K562 (cell line): ENCODE results near the gene USP28. TPM values are rescaled to one million over a fixed set of nuclear protein-coding genes. Genes with fewer than 3 reads are reported as not detected.

ENCODE experiments used
- ARID2 ChIP-seq: fragments of 450-650 bp; IDR thresholded peaks from 2 replicates; pipeline ENCODE4 v1.6.1; 2017; ENCODE audit warnings: antibody characterized with exemption, mild to moderate bottlenecking
- EGR1 ChIP-seq: fragments of 450-650 bp; conservative IDR thresholded peaks from 2 replicates; pipeline ENCODE4 v1.6.1; 2017; ENCODE audit warnings: mild to moderate bottlenecking
- NCOA2 ChIP-seq, 2 experiments: fragments of 450-650 bp; IDR thresholded peaks; 2 replicates each; pipeline ENCODE4 v1.6.1; 2018; ENCODE audit warnings: mild to moderate bottlenecking in 2 of 2, moderate library complexity in 1 of 2; ENCODE audit not compliant: partially characterized antibody in 2 of 2
- TCFL5 ChIP-seq: fragments of 250-450 bp; sonication (Bioruptor Pico); conservative IDR thresholded peaks from 2 replicates; pipeline ENCODE4 v1.6.1; 2021; ENCODE audit warnings: mild to moderate bottlenecking, moderate library complexity, matching md5 sums
- XRCC5 ChIP-seq: fragments of 200-400 bp; formaldehyde crosslinking; IDR thresholded peaks from 2 replicates; pipeline ENCODE4 v1.6.1; 2017; ENCODE audit warnings: low read depth, mild to moderate bottlenecking, low read length
- ZBTB8A ChIP-seq: fragments of 450-650 bp; IDR thresholded peaks from 2 replicates; pipeline ENCODE4 v1.6.1; 2018; ENCODE audit warnings: mild to moderate bottlenecking, moderate library complexity; ENCODE audit not compliant: partially characterized antibody
- ZNF140 ChIP-seq: fragments of 250-450 bp; sonication (Bioruptor Pico); IDR thresholded peaks from 2 replicates; pipeline ENCODE4 v1.8.0; 2021; ENCODE audit warnings: moderate library complexity, mild to moderate bottlenecking, inconsistent platforms
- ZNF507 ChIP-seq: conservative IDR thresholded peaks from 2 replicates; pipeline ENCODE4 v1.6.1; 2017; ENCODE audit warnings: missing genetic modification characterization, missing compliant biosample characterization
- ZNF707 ChIP-seq: fragments of 250-450 bp; sonication (Bioruptor Pico); conservative IDR thresholded peaks from 2 replicates; pipeline ENCODE4 v1.8.0; 2022; ENCODE audit warnings: inconsistent platforms, mild to moderate bottlenecking, moderate library complexity
- ZNF780A ChIP-seq: fragments of 250-450 bp; sonication (Bioruptor Pico); IDR thresholded peaks from 2 replicates; pipeline ENCODE4 v1.5.0; 2021; ENCODE audit warnings: mild to moderate bottlenecking
- polyA plus RNA-seq, 8 experiments: library from polyadenylated mRNA; depleted of rRNA in 4 of 8; stranded (reverse) in 5 of 8; unstranded in 3 of 8; fragments of >200 nt; fragmentation: Nextera tagmentation in 2 of 8; fragmentation: Illumina TruSeq in 1 of 8; extraction: Ambion mirVana in 2 of 8; extraction: Trizol in 1 of 8; gene quantifications; 2 replicates each; pipeline versions ENCODE4 v1.2.1 to v1.2.3, GENCODE V29; 2011 to 2014; ENCODE audit warnings: inconsistent platforms in 1 of 8, missing spikeins in 1 of 8
- total RNA-seq, 7 experiments: library from RNA; depleted of rRNA in 6 of 7; stranded (reverse); fragments of >200 nt in 6 of 7; fragmentation: Illumina TruSeq in 2 of 7; extraction: Trizol in 2 of 7; gene quantifications; 2 replicates each; pipeline versions ENCODE4 v1.2.1 to v1.2.3, GENCODE V29; 2011 to 2021; ENCODE audit warnings: low replicate concordance in 1 of 7
- TF ChIP-seq, protein P1 (sequence below): fragments of 200-600 bp; sonication (generic); IDR thresholded peaks from one replicate; pipeline ENCODE4 v1.6.1; 2012; ENCODE audit warnings: mild to moderate bottlenecking, low read depth, low read length, inconsistent platforms
- TF ChIP-seq, protein P2 (sequence below): fragments of 250-450 bp; sonication (Bioruptor Pico); IDR thresholded peaks from 2 replicates; pipeline ENCODE4 v1.4.0; 2020; ENCODE audit warnings: borderline replicate concordance
- TF ChIP-seq, protein P3 (sequence below): fragments of 250-450 bp; sonication (Bioruptor Pico); IDR thresholded peaks from 2 replicates; pipeline ENCODE4 v1.5.0; 2020; ENCODE audit warnings: mild to moderate bottlenecking, borderline replicate concordance

USP28 gene
- total and polyA plus RNA-seq, 9 of the 15 experiments (the other 6 are each of a cell fraction or from before 2014, with no cell fraction given) = 3.7 to 42.7 (median 20.3) TPM

DNA sequence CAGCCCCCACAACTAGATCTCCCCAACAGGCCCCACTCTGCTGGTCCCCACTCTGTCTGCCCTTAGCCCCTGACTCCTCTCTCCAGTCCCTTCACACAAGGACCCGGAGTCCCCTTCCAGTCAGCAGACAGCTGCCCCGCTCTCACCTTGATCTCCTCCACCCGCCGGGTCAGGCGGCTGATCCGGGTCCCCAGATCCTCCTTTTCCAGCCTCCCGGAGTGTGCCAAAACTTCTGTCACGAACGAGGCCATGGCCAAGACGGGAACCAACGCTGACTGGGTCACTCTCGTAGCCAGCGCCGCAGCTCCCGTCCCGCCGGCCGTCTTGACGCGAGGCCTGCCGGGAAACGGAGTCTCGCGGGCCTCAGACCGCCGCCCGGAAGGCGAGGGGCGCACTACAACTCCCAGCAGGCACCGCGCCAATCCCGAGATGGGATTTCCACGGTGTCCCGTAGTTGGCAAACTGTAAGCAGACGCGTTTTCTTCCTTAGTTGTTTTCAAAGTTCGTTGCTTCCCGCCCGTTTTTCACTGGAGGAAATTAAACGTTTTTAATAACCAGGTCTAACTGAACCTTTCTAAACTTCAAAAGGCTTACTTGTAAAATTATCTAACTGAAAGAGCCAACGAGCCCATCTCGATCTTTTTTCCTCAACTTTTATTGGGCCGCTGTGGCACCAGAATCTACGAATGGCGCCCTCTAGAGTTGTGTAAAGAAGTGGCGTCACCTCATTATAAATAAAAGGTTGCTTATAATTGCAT lies 101.8 kb downstream of the USP28 start, which contains the start of gene ZW10 (continued):
- TF ChIP-seq, protein P1, sequence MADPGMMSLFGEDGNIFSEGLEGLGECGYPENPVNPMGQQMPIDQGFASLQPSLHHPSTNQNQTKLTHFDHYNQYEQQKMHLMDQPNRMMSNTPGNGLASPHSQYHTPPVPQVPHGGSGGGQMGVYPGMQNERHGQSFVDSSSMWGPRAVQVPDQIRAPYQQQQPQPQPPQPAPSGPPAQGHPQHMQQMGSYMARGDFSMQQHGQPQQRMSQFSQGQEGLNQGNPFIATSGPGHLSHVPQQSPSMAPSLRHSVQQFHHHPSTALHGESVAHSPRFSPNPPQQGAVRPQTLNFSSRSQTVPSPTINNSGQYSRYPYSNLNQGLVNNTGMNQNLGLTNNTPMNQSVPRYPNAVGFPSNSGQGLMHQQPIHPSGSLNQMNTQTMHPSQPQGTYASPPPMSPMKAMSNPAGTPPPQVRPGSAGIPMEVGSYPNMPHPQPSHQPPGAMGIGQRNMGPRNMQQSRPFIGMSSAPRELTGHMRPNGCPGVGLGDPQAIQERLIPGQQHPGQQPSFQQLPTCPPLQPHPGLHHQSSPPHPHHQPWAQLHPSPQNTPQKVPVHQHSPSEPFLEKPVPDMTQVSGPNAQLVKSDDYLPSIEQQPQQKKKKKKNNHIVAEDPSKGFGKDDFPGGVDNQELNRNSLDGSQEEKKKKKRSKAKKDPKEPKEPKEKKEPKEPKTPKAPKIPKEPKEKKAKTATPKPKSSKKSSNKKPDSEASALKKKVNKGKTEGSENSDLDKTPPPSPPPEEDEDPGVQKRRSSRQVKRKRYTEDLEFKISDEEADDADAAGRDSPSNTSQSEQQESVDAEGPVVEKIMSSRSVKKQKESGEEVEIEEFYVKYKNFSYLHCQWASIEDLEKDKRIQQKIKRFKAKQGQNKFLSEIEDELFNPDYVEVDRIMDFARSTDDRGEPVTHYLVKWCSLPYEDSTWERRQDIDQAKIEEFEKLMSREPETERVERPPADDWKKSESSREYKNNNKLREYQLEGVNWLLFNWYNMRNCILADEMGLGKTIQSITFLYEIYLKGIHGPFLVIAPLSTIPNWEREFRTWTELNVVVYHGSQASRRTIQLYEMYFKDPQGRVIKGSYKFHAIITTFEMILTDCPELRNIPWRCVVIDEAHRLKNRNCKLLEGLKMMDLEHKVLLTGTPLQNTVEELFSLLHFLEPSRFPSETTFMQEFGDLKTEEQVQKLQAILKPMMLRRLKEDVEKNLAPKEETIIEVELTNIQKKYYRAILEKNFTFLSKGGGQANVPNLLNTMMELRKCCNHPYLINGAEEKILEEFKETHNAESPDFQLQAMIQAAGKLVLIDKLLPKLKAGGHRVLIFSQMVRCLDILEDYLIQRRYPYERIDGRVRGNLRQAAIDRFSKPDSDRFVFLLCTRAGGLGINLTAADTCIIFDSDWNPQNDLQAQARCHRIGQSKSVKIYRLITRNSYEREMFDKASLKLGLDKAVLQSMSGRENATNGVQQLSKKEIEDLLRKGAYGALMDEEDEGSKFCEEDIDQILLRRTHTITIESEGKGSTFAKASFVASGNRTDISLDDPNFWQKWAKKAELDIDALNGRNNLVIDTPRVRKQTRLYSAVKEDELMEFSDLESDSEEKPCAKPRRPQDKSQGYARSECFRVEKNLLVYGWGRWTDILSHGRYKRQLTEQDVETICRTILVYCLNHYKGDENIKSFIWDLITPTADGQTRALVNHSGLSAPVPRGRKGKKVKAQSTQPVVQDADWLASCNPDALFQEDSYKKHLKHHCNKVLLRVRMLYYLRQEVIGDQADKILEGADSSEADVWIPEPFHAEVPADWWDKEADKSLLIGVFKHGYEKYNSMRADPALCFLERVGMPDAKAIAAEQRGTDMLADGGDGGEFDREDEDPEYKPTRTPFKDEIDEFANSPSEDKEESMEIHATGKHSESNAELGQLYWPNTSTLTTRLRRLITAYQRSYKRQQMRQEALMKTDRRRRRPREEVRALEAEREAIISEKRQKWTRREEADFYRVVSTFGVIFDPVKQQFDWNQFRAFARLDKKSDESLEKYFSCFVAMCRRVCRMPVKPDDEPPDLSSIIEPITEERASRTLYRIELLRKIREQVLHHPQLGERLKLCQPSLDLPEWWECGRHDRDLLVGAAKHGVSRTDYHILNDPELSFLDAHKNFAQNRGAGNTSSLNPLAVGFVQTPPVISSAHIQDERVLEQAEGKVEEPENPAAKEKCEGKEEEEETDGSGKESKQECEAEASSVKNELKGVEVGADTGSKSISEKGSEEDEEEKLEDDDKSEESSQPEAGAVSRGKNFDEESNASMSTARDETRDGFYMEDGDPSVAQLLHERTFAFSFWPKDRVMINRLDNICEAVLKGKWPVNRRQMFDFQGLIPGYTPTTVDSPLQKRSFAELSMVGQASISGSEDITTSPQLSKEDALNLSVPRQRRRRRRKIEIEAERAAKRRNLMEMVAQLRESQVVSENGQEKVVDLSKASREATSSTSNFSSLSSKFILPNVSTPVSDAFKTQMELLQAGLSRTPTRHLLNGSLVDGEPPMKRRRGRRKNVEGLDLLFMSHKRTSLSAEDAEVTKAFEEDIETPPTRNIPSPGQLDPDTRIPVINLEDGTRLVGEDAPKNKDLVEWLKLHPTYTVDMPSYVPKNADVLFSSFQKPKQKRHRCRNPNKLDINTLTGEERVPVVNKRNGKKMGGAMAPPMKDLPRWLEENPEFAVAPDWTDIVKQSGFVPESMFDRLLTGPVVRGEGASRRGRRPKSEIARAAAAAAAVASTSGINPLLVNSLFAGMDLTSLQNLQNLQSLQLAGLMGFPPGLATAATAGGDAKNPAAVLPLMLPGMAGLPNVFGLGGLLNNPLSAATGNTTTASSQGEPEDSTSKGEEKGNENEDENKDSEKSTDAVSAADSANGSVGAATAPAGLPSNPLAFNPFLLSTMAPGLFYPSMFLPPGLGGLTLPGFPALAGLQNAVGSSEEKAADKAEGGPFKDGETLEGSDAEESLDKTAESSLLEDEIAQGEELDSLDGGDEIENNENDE = no peak
- TF ChIP-seq EGR1 = no peak
- no peak for TF ChIP-seq ZNF507 (tag)
- no peak for TF ChIP-seq TCFL5 (CRISPR knock-in tag)
- TF ChIP-seq, protein P2, sequence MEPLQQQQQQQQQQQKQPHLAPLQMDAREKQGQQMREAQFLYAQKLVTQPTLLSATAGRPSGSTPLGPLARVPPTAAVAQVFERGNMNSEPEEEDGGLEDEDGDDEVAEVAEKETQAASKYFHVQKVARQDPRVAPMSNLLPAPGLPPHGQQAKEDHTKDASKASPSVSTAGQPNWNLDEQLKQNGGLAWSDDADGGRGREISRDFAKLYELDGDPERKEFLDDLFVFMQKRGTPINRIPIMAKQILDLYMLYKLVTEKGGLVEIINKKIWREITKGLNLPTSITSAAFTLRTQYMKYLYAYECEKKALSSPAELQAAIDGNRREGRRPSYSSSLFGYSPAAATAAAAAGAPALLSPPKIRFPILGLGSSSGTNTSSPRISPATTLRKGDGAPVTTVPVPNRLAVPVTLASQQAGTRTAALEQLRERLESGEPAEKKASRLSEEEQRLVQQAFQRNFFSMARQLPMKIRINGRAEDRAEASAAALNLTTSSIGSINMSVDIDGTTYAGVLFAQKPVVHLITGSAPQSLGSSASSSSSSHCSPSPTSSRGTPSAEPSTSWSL (CRISPR knock-in tag) = no peak
- no peak for TF ChIP-seq ZNF780A
- TF ChIP-seq ZNF707 = no peak
- TF ChIP-seq ARID2 = no peak
- peak; percentile 72 for TF ChIP-seq XRCC5
- TF ChIP-seq ZBTB8A = no peak
- TF ChIP-seq, protein P3, sequence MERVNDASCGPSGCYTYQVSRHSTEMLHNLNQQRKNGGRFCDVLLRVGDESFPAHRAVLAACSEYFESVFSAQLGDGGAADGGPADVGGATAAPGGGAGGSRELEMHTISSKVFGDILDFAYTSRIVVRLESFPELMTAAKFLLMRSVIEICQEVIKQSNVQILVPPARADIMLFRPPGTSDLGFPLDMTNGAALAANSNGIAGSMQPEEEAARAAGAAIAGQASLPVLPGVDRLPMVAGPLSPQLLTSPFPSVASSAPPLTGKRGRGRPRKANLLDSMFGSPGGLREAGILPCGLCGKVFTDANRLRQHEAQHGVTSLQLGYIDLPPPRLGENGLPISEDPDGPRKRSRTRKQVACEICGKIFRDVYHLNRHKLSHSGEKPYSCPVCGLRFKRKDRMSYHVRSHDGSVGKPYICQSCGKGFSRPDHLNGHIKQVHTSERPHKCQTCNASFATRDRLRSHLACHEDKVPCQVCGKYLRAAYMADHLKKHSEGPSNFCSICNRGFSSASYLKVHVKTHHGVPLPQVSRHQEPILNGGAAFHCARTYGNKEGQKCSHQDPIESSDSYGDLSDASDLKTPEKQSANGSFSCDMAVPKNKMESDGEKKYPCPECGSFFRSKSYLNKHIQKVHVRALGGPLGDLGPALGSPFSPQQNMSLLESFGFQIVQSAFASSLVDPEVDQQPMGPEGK (CRISPR knock-in tag) = no peak
- no peak for TF ChIP-seq NCOA2 (IDR thresholded peaks at IDR 0.05; ENCODE audit: partially characterized antibody in 2 of 2)
- no peak for TF ChIP-seq ZNF140 (CRISPR knock-in tag)
